Measurements from ENCODE around the gene SPATA22.

- TF ChIP-seq POLR2A (IDR thresholded peaks at IDR 0.05), result no peak
- TF ChIP-seq, protein P1, sequence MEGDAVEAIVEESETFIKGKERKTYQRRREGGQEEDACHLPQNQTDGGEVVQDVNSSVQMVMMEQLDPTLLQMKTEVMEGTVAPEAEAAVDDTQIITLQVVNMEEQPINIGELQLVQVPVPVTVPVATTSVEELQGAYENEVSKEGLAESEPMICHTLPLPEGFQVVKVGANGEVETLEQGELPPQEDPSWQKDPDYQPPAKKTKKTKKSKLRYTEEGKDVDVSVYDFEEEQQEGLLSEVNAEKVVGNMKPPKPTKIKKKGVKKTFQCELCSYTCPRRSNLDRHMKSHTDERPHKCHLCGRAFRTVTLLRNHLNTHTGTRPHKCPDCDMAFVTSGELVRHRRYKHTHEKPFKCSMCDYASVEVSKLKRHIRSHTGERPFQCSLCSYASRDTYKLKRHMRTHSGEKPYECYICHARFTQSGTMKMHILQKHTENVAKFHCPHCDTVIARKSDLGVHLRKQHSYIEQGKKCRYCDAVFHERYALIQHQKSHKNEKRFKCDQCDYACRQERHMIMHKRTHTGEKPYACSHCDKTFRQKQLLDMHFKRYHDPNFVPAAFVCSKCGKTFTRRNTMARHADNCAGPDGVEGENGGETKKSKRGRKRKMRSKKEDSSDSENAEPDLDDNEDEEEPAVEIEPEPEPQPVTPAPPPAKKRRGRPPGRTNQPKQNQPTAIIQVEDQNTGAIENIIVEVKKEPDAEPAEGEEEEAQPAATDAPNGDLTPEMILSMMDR (IDR thresholded peaks at IDR 0.05), result no peak
- TF ChIP-seq EP300 (IDR thresholded peaks at IDR 0.05), result no peak
Observed at GRCh38 chr17:3400055-3400454, 71.6 kb downstream of the SPATA22 start.
